ENCODE data around the gene MRRF.

The MRRF gene

DNA sequence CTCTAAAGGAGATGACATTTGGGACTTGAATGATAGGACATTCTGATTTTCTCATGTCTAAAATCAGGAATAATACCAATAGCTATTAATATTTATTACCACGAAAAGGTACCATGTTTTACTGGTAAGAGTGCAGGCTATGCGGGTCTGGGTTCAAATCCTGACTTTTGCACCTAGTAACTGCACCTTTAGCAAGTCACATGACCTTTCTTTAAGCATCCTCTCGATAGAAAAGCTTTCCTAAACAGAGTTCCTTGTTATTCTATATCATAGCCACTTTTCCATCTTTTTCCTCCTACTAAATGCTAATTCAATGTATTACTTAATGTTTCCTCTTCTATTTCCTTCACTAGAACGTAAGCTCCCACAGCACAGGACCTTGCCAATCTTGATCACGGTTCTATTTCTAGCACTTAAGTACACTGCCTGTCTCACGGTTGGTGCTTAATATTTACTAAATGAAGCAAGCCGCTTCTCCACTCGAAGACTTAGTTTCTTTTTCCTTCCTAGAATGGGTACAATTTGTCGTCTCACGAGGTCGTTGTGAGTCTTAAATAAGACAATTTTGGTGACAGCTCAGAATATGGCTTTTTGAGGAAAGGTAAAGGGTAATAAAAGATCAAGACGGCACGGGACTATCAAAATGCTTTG is 858 bp upstream of the MRRF start:
- no peaks in the 10 kb centered on the region for H4K20me1 ChIP-seq (ENCODE audit: control insufficient read depth, insufficient read depth, low read depth, low read length)
- TF ChIP-seq, protein P1, sequence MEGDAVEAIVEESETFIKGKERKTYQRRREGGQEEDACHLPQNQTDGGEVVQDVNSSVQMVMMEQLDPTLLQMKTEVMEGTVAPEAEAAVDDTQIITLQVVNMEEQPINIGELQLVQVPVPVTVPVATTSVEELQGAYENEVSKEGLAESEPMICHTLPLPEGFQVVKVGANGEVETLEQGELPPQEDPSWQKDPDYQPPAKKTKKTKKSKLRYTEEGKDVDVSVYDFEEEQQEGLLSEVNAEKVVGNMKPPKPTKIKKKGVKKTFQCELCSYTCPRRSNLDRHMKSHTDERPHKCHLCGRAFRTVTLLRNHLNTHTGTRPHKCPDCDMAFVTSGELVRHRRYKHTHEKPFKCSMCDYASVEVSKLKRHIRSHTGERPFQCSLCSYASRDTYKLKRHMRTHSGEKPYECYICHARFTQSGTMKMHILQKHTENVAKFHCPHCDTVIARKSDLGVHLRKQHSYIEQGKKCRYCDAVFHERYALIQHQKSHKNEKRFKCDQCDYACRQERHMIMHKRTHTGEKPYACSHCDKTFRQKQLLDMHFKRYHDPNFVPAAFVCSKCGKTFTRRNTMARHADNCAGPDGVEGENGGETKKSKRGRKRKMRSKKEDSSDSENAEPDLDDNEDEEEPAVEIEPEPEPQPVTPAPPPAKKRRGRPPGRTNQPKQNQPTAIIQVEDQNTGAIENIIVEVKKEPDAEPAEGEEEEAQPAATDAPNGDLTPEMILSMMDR (IDR thresholded peaks at IDR 0.05; ENCODE audit: low read depth, low read length, poor library complexity, severe bottlenecking): no peak
- H3K9me3 ChIP-seq (ENCODE audit: control insufficient read depth, insufficient read depth, low read length): no peaks in the 10 kb centered on the region
- H3K27me3 ChIP-seq (ENCODE audit: control insufficient read depth, low read length): no peaks in the 10 kb centered on the region
- peak overlapping the region; percentile 85 for H3K4me3 ChIP-seq (ENCODE audit: low read length)
- peak overlapping the region; percentile 91 for H3K4me2 ChIP-seq (ENCODE audit: low read length)
- H3K9me2 ChIP-seq (replicated peaks; ENCODE audit: control insufficient read depth, low read length): no peaks in the 10 kb centered on the region
- peak overlapping the region; percentile 93 for H3K27ac ChIP-seq (ENCODE audit: low read depth, low read length)
- H3K36me3 ChIP-seq (ENCODE audit: control insufficient read depth, low read length): peaks cover 70% of the 10 kb centered on the region
- peaks cover 86% of the 10 kb centered on the region for H3K79me2 ChIP-seq (ENCODE audit: control insufficient read depth, low read length)
- peaks cover 50% of the 10 kb centered on the region for H3K4me1 ChIP-seq (ENCODE audit: control insufficient read depth, low read length)
- peaks cover 16% of the 10 kb centered on the region for H3F3A ChIP-seq (ENCODE audit: control insufficient read depth, insufficient read depth)

DNA sequence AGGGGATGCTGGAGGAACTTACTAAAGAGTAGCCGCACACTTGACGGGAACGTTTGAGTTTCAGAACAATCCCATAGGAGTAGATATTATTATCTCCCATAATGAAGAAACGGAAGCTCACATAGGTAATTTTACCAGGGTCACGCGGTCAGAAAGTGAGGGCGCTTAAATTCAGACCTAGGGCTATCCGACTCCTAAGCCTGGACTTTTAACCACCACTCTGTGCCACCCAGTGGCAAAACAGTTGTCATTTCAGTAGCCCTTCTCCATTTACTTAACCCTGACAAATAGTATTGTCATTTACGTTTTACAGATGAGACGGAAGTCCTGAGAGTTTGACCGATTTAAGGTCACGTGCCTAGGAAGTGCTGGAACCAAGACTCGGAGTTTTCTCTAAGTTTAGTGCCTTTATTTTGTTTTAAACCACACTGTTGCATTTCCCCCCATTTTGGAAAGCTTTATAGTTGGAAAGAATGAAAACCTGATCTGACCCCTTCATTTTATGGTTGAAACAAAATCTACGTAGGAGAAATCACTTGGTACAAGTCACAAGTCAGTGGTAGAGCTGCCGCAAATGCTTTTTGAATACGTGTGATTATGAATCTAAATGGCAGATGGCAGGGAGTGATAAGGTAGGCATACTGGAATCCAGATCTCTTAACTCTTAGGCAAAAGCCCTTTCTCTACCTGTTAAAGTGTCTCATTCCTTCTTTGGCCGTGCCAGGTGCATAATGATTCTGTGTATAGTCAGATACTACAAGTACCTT is 650 bp downstream of the MRRF start:
- no peaks in the 10 kb centered on the region for H3K27me3 ChIP-seq (ENCODE audit: control insufficient read depth, low read length)
- H3K4me3 ChIP-seq (ENCODE audit: low read length): peak overlapping the region; percentile 85
- peaks cover 100% of the 10 kb centered on the region for H3K79me2 ChIP-seq (ENCODE audit: control insufficient read depth, low read length)
- no peaks in the 10 kb centered on the region for H3K9me2 ChIP-seq (replicated peaks; ENCODE audit: control insufficient read depth, low read length)
- peak overlapping the region; percentile 91 for H3K4me2 ChIP-seq (ENCODE audit: low read length)
- H3K4me1 ChIP-seq (ENCODE audit: control insufficient read depth, low read length): peaks cover 50% of the 10 kb centered on the region
- no peaks in the 10 kb centered on the region for H3K9me3 ChIP-seq (ENCODE audit: control insufficient read depth, insufficient read depth, low read length)
- H3K36me3 ChIP-seq (ENCODE audit: control insufficient read depth, low read length): peaks cover 61% of the 10 kb centered on the region
- peaks cover 16% of the 10 kb centered on the region for H3F3A ChIP-seq (ENCODE audit: control insufficient read depth, insufficient read depth)
- TF ChIP-seq, protein P1 (IDR thresholded peaks at IDR 0.05; ENCODE audit: low read depth, low read length, poor library complexity, severe bottlenecking): peak; percentile 43
- no peak for TF ChIP-seq EZH2phosphoT487 (IDR thresholded peaks at IDR 0.05; ENCODE audit: borderline replicate concordance, low read length)
- H4K20me1 ChIP-seq (ENCODE audit: control insufficient read depth, insufficient read depth, low read depth, low read length): no peaks in the 10 kb centered on the region
- peak overlapping the region; percentile 93 for H3K27ac ChIP-seq (ENCODE audit: low read depth, low read length)

DNA sequence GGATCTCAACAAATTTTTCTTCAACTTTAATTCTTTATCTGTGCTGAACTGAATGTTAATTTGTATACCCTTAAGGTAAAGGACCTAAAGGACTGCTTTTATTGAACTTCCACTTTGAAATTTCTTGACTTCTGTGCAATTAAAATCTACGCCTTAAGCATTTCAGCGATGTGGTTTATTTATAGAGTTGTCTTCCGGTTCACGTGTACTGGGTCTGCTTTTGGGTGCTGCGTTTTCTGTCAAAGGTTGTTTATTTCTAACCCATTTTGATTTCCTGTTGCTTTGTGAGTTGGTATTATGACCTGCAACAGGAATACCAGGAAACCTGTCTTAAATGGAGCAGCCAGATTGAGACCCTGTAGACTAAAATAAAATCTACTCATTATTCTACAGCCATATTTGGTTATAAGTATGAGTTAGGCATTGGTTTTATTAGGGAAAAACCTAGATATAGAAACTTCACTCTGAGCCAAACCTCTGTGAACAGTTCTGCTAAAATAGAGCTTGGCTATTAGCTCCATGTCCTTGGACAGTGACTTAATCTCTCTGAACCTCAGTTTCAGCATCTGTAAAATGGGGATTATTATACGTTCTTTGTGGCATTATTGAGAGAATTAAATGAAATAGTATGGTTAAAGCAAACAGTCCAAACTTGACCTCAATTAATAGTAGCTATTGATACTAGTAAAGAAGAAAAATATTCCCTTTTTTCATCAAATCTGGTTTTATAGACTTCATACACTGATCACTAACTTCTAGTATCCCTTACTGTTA is 3.5 kb downstream of the MRRF start:
- Histone ChIP-seq H4K20me1 (ENCODE audit: control insufficient read depth, insufficient read depth, low read depth, low read length) (no peaks in the 10 kb centered on the region), H3K9me3 (ENCODE audit: control insufficient read depth, insufficient read depth, low read length) (peaks cover 5% of the 10 kb centered on the region; the same call in 1 of the 2 replicates), H3K4me2 (ENCODE audit: low read length) (peak overlapping the region; percentile 89), H3K27ac (ENCODE audit: low read depth, low read length) (peak overlapping the region; percentile 94), H3F3A (ENCODE audit: control insufficient read depth, insufficient read depth) (peaks cover 16% of the 10 kb centered on the region), H3K4me3 (ENCODE audit: low read length) (peak overlapping the region; percentile 71), H3K27me3 (ENCODE audit: control insufficient read depth, low read length) (no peaks in the 10 kb centered on the region), H3K36me3 (ENCODE audit: control insufficient read depth, low read length) (peaks cover 60% of the 10 kb centered on the region), H3K9me2 (replicated peaks; ENCODE audit: control insufficient read depth, low read length) (no peaks in the 10 kb centered on the region), H3K4me1 (ENCODE audit: control insufficient read depth, low read length) (peaks cover 38% of the 10 kb centered on the region), H3K79me2 (ENCODE audit: control insufficient read depth, low read length) (peaks cover 99% of the 10 kb centered on the region)
- no peak for TF ChIP-seq EZH2phosphoT487 (IDR thresholded peaks at IDR 0.05; ENCODE audit: borderline replicate concordance, low read length)
- TF ChIP-seq, protein P1 (IDR thresholded peaks at IDR 0.05; ENCODE audit: low read depth, low read length, poor library complexity, severe bottlenecking): no peak

Data from DOHH2 (cell line).